Calu3 (cell line): ENCODE data around the gene GLMN. TPM values are rescaled to one million over a fixed set of nuclear protein-coding genes. Genes with fewer than 3 reads are reported as not detected.
"Not testable (repeated sequence)": the region's sequence is repeated elsewhere in the genome, so short reads cannot be mapped to it uniquely, and the experiment has no call there.

Experiments used
- BruUV-seq: library from RNA; stranded (reverse); fragments of 400-500 nt; replicated peaks from 2 replicates; lab custom pipeline; 2021; lab: Mats Ljungman, UMichigan
- CTCF ChIA-PET: fragments of 300-600 bp; sonication (Branson Sonifier 250); formaldehyde crosslinking; loops from one replicate; lab custom pipeline; 2022; ENCODE audit warnings: antibody characterized with exemption; lab: Charles Lee
- DNase-seq: peaks from one replicate; pipeline ENCODE4 v3.0.0; 2022
- H3K27ac Mint-ChIP-seq: one replicate; pipeline ENCODE4 v1.8.0; 2022; ENCODE audit warnings: mixed read lengths; ENCODE audit not compliant: unreplicated experiment
- H3K27me3 Mint-ChIP-seq: one replicate; pipeline ENCODE4 v1.8.0; 2022; ENCODE audit warnings: mixed read lengths; ENCODE audit not compliant: unreplicated experiment
- H3K36me3 Mint-ChIP-seq: one replicate; pipeline ENCODE4 v1.8.0; 2022; ENCODE audit warnings: mild to moderate bottlenecking, moderate library complexity, mixed read lengths; ENCODE audit not compliant: insufficient read depth, unreplicated experiment
- H3K4me1 Mint-ChIP-seq: one replicate; pipeline ENCODE4 v1.8.0; 2022; ENCODE audit warnings: mild to moderate bottlenecking, low read depth, mixed read lengths; ENCODE audit not compliant: unreplicated experiment
- H3K4me3 Mint-ChIP-seq: one replicate; pipeline ENCODE4 v1.8.0; 2022; ENCODE audit warnings: mild to moderate bottlenecking, low read depth, moderate library complexity, mixed read lengths; ENCODE audit not compliant: unreplicated experiment
- H3K9me3 Mint-ChIP-seq: one replicate; pipeline ENCODE4 v1.8.0; 2022; ENCODE audit warnings: low read depth, mixed read lengths; ENCODE audit not compliant: unreplicated experiment
- intact Hi-C: fragments of 100-400 bp; cut with micrococcal nuclease; formaldehyde crosslinking; loops from one replicate; pipeline ENCODE4 v1.10.0; 2022; ENCODE audit not compliant: unreplicated experiment
- total RNA-seq: library from RNA; stranded (reverse); gene quantifications from 2 replicates; pipeline ENCODE4 v1.2.3, GENCODE V29; 2022
- TF ChIP-seq, protein P1 (sequence below): fragments of 200-600 bp; IDR thresholded peaks from one replicate; pipeline ENCODE4 v1.8.0; 2022; ENCODE audit warnings: antibody characterized with exemption; ENCODE audit not compliant: unreplicated experiment

The GLMN gene
- total RNA-seq, 1 experiment from 2014 or later = 13.3 TPM

DNA sequence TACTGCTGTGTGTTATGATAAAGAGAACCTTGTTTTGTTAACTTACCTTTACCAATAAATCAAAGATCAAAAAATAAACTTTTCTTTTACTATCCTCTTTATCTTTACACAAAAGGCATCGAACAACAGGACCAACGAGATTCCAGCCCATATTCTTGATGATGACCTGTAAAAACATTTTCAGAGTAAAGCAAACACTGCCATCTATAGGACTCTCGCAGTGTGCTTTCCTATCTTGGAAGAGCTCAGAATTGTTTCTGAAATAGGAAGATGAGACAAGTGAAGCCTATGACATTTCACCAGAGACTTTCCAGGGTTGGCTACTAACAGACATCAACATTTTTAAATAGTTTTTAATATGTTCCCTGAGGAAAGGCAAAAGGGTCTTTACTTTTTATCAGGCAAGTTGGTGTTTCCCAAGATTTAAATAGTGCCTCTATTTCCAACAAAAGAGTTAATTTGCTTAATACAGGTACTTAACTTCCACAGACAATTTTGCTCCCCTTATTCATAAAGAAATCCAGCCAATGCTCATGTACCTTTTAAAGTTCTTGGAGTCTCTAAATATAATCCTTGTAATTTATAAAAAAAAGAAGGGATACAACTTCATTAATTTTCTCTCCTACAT lies 7.3 kb downstream of the GLMN start:
- H3K27me3 Mint-ChIP-seq = no peaks in the 10 kb centered on the region
- H3K27ac Mint-ChIP-seq = no peak overlapping the region
- no peaks in the 10 kb centered on the region for H3K4me1 Mint-ChIP-seq
- H3K4me3 Mint-ChIP-seq = no peak overlapping the region
- intact Hi-C loops = loop anchor here (2.0 to 5.0 kb wide), 4 partner anchors 295 to 1009 kb away; no protein-coding TSS in a partner anchor
- BruUV-seq = no TSS peak
- H3K9me3 Mint-ChIP-seq = no peaks in the 10 kb centered on the region
- CTCF ChIA-PET = interaction anchor here (0.5 to 1.6 kb wide), 8 partner anchors 66 to 885 kb away, joined by 3 to 27 read pairs (median 4); partner anchors contain the start of gene GFI1
- TF ChIP-seq, protein P1, sequence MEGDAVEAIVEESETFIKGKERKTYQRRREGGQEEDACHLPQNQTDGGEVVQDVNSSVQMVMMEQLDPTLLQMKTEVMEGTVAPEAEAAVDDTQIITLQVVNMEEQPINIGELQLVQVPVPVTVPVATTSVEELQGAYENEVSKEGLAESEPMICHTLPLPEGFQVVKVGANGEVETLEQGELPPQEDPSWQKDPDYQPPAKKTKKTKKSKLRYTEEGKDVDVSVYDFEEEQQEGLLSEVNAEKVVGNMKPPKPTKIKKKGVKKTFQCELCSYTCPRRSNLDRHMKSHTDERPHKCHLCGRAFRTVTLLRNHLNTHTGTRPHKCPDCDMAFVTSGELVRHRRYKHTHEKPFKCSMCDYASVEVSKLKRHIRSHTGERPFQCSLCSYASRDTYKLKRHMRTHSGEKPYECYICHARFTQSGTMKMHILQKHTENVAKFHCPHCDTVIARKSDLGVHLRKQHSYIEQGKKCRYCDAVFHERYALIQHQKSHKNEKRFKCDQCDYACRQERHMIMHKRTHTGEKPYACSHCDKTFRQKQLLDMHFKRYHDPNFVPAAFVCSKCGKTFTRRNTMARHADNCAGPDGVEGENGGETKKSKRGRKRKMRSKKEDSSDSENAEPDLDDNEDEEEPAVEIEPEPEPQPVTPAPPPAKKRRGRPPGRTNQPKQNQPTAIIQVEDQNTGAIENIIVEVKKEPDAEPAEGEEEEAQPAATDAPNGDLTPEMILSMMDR = peak; percentile 40
- peaks cover 9% of the 10 kb centered on the region for H3K36me3 Mint-ChIP-seq
- DNase-seq = no peak

DNA sequence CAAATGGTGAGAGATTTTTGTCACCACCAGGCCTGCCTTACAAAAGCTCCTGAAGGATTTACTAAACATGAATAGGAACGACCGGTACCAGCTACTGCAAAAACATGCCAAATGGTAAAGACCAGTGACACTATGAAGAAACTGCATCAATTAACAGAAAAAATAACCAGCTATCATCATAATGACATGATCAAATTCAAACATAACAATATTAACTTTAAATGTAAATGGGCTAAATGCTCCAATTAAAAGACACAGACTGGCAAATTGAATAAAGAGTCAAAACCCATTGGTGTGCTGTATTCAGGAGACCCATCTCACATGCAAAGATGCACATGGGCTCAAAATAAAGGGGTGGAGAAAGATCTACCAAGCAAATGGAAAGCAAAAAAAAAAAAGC lies 17.4 kb downstream of the GLMN start:
- not testable (repeated sequence) for H3K4me3 Mint-ChIP-seq

DNA sequence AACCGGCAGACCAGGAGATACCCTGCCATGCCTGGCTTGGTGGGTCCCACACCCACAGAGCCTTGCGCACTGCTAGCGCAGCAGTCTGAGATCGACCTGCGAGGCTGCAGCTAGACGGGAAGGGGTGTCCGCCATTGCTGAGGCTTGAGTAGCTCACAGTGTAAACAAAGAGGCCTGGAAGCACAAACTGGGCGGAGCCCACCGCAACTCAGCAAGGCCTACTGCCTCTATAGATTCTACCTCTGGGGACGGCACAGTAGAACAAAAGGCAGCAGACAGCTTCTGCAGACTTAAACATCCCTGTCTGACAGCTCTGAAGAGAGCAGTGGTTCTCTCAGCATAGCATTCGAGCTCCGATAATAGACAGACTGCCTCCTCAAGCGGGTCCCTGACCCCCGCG lies 19.0 kb downstream of the GLMN start:
- DNase-seq, H3K36me3 Mint-ChIP-seq, H3K9me3 Mint-ChIP-seq, BruUV-seq, CTCF ChIA-PET, H3K4me1 Mint-ChIP-seq, intact Hi-C loops, H3K27me3 Mint-ChIP-seq, H3K27ac Mint-ChIP-seq, H3K4me3 Mint-ChIP-seq: not testable (repeated sequence)

More for the DNA sequence above, 17.4 kb downstream of the GLMN start:
- H3K4me1 Mint-ChIP-seq, H3K27me3 Mint-ChIP-seq, BruUV-seq, H3K9me3 Mint-ChIP-seq, CTCF ChIA-PET, intact Hi-C loops, H3K27ac Mint-ChIP-seq, DNase-seq, H3K36me3 Mint-ChIP-seq: not testable (repeated sequence)

DNA sequence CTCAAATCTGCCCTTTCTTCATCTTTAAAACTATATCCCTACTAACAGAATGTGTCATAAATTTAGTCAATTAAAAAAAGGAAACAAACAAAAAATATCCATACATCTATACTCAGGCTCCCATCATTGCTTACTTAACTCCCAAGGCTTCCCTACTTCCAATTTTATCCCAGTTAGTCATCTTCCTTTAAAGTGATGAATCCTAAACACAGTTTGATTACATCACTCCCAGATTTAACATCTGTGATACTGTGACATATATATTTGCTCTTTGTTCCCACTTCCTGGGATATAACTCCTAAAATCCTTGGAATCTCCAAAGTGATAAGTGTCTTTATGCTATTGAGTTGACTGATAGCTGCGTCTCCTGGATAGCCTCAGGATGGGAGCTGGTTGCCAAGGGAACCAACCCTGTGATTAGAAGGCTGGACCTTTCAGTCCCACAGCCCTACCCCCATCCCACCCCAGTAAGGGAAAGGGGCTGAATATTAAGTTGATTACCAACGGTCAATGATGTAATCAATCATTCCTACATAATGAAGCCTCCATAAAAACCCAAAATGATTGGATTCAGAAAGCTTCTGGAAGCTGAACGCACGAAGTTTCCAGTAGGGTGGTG lies 21.6 kb downstream of the GLMN start:
- H3K27me3 Mint-ChIP-seq = no peaks in the 10 kb centered on the region
- BruUV-seq = no TSS peak
- DNase-seq = no peak
- CTCF ChIA-PET = no interaction called here
- H3K4me3 Mint-ChIP-seq = no peak overlapping the region
- no peaks in the 10 kb centered on the region for H3K9me3 Mint-ChIP-seq
- TF ChIP-seq, protein P1 = no peak
- no peaks in the 10 kb centered on the region for H3K36me3 Mint-ChIP-seq
- intact Hi-C loops = no loop called here
- H3K27ac Mint-ChIP-seq = no peak overlapping the region
- H3K4me1 Mint-ChIP-seq = no peaks in the 10 kb centered on the region

DNA sequence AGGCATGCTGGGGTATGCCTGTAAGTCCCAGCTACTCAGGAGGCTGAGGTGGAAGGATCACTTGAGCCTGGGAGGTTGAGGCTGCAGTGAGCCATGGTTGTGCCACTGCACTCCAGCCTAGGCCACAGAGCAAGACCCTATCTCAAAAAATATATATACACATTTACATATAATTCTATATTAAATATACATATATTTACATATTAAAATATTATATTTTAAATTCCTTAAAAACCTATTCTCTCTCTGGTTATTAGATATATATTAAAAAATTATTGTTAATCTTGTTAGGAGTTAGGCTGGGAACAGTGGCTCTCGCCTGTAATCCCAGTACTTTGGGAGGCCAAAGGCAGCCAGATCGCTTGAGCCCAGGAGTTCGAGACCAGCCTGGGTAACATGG lies 22.7 kb downstream of the GLMN start:
- CTCF ChIA-PET = no interaction called here

More for the DNA sequence above, 22.7 kb downstream of the GLMN start:
- intact Hi-C loops = no loop called here
- Mint-ChIP-seq H3K9me3 (no peaks in the 10 kb centered on the region), H3K27ac (no peak overlapping the region), H3K27me3 (no peaks in the 10 kb centered on the region), H3K4me3 (no peak overlapping the region), H3K36me3 (no peaks in the 10 kb centered on the region), H3K4me1 (no peaks in the 10 kb centered on the region)
- DNase-seq = no peak
- TF ChIP-seq, protein P1 = no peak
- no TSS peak for BruUV-seq
